T-helper 2 cell (primary cell): ENCODE data around the gene SKIC2.
A peak's percentile ranks its signal among the peaks of the same experiment; 100 is the strongest.
"Not testable (repeated sequence)": the region's sequence is repeated elsewhere in the genome, so short reads cannot be mapped to it uniquely, and the experiment has no call there.

Experiments
- DNase-seq, 5 experiments: peaks; one replicate each; pipeline versions ENCODE4 v3.0.0 to v3.0.0-alpha.2; 2012 to 2022
- total RNA-seq, 2 donors: gene quantifications; one replicate each; lab custom pipeline; 2026; lab: John Stamatoyannopoulos, UW

SKIC2 gene
- total RNA-seq = 111 to 118 reads per million in 2 donors

- DNase-seq = peak; percentile 93 to 99 (median 98)
These were observed at the start of gene SKIC2, which contains the start of gene NELFE for GRCh38 chr6:31958741-31959739. TSS of gene SKIC2 (plus strand) at chr6:31959175. CDS start at chr6:31959193, 18 bp downstream. TSS of gene NELFE (minus strand) at chr6:31958971. CDS start at chr6:31958446, 525 bp downstream.

GRCh38 chr6:31909298-31909697 lies 49.7 kb upstream of the SKIC2 start:
- DNase-seq = not testable (repeated sequence)

- no peak for DNase-seq
These were observed 47.0 kb upstream of the SKIC2 start for GRCh38 chr6:31911826-31912585.

- DNase-seq = no peak
These were observed 43.6 kb upstream of the SKIC2 start for GRCh38 chr6:31915351-31915750.

GRCh38 chr6:31915756-31916155 lies 43.2 kb upstream of the SKIC2 start:
- DNase-seq = no peak

- no peak for DNase-seq
These were observed 40.8 kb upstream of the SKIC2 start for GRCh38 chr6:31918069-31918720.

GRCh38 chr6:31919624-31920303 lies 39.2 kb upstream of the SKIC2 start:
- DNase-seq = no peak

- DNase-seq = no peak
These were observed 38.2 kb upstream of the SKIC2 start for GRCh38 chr6:31920811-31921210.

GRCh38 chr6:31922942-31923341 lies 36.0 kb upstream of the SKIC2 start:
- no peak for DNase-seq

GRCh38 chr6:31927242-31927862 lies 31.6 kb upstream of the SKIC2 start, which contains the start of gene C2:
TSS of gene C2 (plus strand) at chr6:31927717. CDS start at chr6:31927753, 36 bp downstream.
- no peak for DNase-seq

- DNase-seq = no peak
These were observed 30.9 kb upstream of the SKIC2 start for GRCh38 chr6:31927863-31928671.

- DNase-seq = no peak
These were observed 30.4 kb upstream of the SKIC2 start for GRCh38 chr6:31928672-31928939.

GRCh38 chr6:31930962-31931361 lies 28.0 kb upstream of the SKIC2 start:
- no peak for DNase-seq

- DNase-seq = not testable (repeated sequence)
These were observed 26.8 kb upstream of the SKIC2 start for GRCh38 chr6:31932137-31932536.

GRCh38 chr6:31933537-31933936 lies 25.4 kb upstream of the SKIC2 start:
- no peak for DNase-seq

- DNase-seq = no peak
These were observed 24.0 kb upstream of the SKIC2 start for GRCh38 chr6:31935021-31935420.

- no peak for DNase-seq
These were observed 23.2 kb upstream of the SKIC2 start for GRCh38 chr6:31935823-31936222.

GRCh38 chr6:31940256-31940664 lies 18.7 kb upstream of the SKIC2 start:
- no peak for DNase-seq

GRCh38 chr6:31943742-31944141 lies 15.2 kb upstream of the SKIC2 start:
- DNase-seq = no peak

GRCh38 chr6:31945154-31945506 lies 13.8 kb upstream of the SKIC2 start:
- DNase-seq = no peak
